SK-N-SH treated with all-trans-retinoic acid at 6 μM for 48 hours (cell line): ENCODE measurements around the gene USP7.

Experiments used
- ATAC-seq: fragments of 200-7000 bp; cut with Tn5 transposase; 3 replicates; pipeline ENCODE4 v1.9.1; 2020; ENCODE audit warnings: mild to moderate bottlenecking, moderate library complexity
- ARNTL ChIP-seq: fragments of 450-650 bp; formaldehyde crosslinking; IDR thresholded peaks from 2 replicates; pipeline ENCODE4 v1.5.0; 2020; ENCODE audit warnings: low read depth, mild to moderate bottlenecking, moderate library complexity, borderline replicate concordance
- BACH2 ChIP-seq: fragments of 250-450 bp; sonication (Bioruptor Pico); IDR thresholded peaks from 2 replicates; pipeline ENCODE4 v1.9.0; 2021; ENCODE audit warnings: mild to moderate bottlenecking, borderline replicate concordance
- CSDC2 ChIP-seq: fragments of 250-450 bp; sonication (Bioruptor Pico); IDR thresholded peaks from 2 replicates; pipeline ENCODE4 v1.5.0; 2020; ENCODE audit warnings: mild to moderate bottlenecking, moderate library complexity
- ESRRG ChIP-seq: fragments of 250-450 bp; sonication (Bioruptor Pico); IDR thresholded peaks from 2 replicates; pipeline ENCODE4 v1.6.1; 2021; ENCODE audit warnings: mild to moderate bottlenecking
- GLIS3 ChIP-seq: fragments of 250-450 bp; sonication (Bioruptor Pico); IDR thresholded peaks from 2 replicates; pipeline ENCODE4 v1.5.0; 2020; ENCODE audit warnings: mild to moderate bottlenecking, moderate library complexity
- ISL1 ChIP-seq: fragments of 250-450 bp; sonication (Bioruptor Pico); IDR thresholded peaks from 2 replicates; pipeline ENCODE4 v2.1.2; 2022; ENCODE audit warnings: mild to moderate bottlenecking, moderate library complexity
- PPARA ChIP-seq: fragments of 250-450 bp; sonication (Bioruptor Pico); IDR thresholded peaks from 2 replicates; pipeline ENCODE4 v1.5.0; 2020; ENCODE audit warnings: mild to moderate bottlenecking, borderline replicate concordance
- RARB ChIP-seq: fragments of 250-450 bp; sonication (Bioruptor Pico); IDR thresholded peaks from 2 replicates; pipeline ENCODE4 v1.8.0; 2021; ENCODE audit warnings: mild to moderate bottlenecking, moderate library complexity
- SNAI2 ChIP-seq: fragments of 250-450 bp; sonication (Bioruptor Pico); IDR thresholded peaks from 2 replicates; pipeline ENCODE4 v1.5.0; 2020; ENCODE audit warnings: mild to moderate bottlenecking, moderate library complexity
- TCF4 ChIP-seq: fragments of 250-450 bp; sonication (Bioruptor Pico); IDR thresholded peaks from 2 replicates; pipeline ENCODE4 v1.8.0; 2021; ENCODE audit warnings: mild to moderate bottlenecking, moderate library complexity, borderline replicate concordance
- TOX ChIP-seq: fragments of 250-450 bp; sonication (Bioruptor Pico); IDR thresholded peaks from 2 replicates; pipeline ENCODE4 v1.8.0; 2021; ENCODE audit warnings: mild to moderate bottlenecking, moderate library complexity, borderline replicate concordance
- ZC3H10 ChIP-seq: fragments of 250-450 bp; sonication (Bioruptor Pico); IDR thresholded peaks from 2 replicates; pipeline ENCODE4 v1.5.1; 2021; ENCODE audit warnings: mild to moderate bottlenecking, moderate library complexity
- ZFP3 ChIP-seq: fragments of 250-450 bp; sonication (Bioruptor Pico); IDR thresholded peaks from 2 replicates; pipeline ENCODE4 v1.5.0; 2020; ENCODE audit warnings: mild to moderate bottlenecking, moderate library complexity
- ZFP30 ChIP-seq: fragments of 450-650 bp; formaldehyde crosslinking; IDR thresholded peaks from 2 replicates; pipeline ENCODE4 v1.5.0; 2022; ENCODE audit warnings: mild to moderate bottlenecking, moderate library complexity
- ZNF565 ChIP-seq: fragments of 450-650 bp; formaldehyde crosslinking; conservative IDR thresholded peaks from 2 replicates; pipeline ENCODE4 v1.5.0; 2020; ENCODE audit warnings: low read depth, mild to moderate bottlenecking, moderate library complexity
- TF ChIP-seq, protein P1 (sequence below): fragments of 250-450 bp; sonication (Bioruptor Pico); IDR thresholded peaks from 2 replicates; pipeline ENCODE4 v1.5.1; 2020; ENCODE audit warnings: low read depth, mild to moderate bottlenecking, moderate library complexity
- TF ChIP-seq, protein P2 (sequence below): fragments of 250-450 bp; sonication (Bioruptor Pico); IDR thresholded peaks from 2 replicates; pipeline ENCODE4 v1.5.0; 2020; ENCODE audit warnings: mild to moderate bottlenecking, moderate library complexity
- TF ChIP-seq, protein P3 (sequence below): fragments of 250-450 bp; sonication (Bioruptor Pico); IDR thresholded peaks from 2 replicates; pipeline ENCODE4 v1.5.1; 2021; ENCODE audit warnings: mild to moderate bottlenecking, moderate library complexity
- TF ChIP-seq, protein P4 (sequence below): fragments of 250-450 bp; sonication (Bioruptor Pico); IDR thresholded peaks from 2 replicates; pipeline ENCODE4 v1.8.0; 2020; ENCODE audit warnings: mild to moderate bottlenecking, moderate library complexity, borderline replicate concordance
- TF ChIP-seq, protein P5 (sequence below): fragments of 250-450 bp; sonication (Bioruptor Pico); IDR thresholded peaks from 2 replicates; pipeline ENCODE4 v1.8.0; 2021; ENCODE audit warnings: low read depth, mild to moderate bottlenecking, moderate library complexity, borderline replicate concordance

The USP7 gene

GRCh38 chr16:8936421-8936820, 27.3 kb downstream of the USP7 start (continued):
- TF ChIP-seq, protein P1, sequence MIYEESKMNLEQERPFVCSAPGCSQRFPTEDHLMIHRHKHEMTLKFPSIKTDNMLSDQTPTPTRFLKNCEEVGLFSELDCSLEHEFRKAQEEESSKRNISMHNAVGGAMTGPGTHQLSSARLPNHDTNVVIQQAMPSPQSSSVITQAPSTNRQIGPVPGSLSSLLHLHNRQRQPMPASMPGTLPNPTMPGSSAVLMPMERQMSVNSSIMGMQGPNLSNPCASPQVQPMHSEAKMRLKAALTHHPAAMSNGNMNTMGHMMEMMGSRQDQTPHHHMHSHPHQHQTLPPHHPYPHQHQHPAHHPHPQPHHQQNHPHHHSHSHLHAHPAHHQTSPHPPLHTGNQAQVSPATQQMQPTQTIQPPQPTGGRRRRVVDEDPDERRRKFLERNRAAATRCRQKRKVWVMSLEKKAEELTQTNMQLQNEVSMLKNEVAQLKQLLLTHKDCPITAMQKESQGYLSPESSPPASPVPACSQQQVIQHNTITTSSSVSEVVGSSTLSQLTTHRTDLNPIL: no peak

DNA sequence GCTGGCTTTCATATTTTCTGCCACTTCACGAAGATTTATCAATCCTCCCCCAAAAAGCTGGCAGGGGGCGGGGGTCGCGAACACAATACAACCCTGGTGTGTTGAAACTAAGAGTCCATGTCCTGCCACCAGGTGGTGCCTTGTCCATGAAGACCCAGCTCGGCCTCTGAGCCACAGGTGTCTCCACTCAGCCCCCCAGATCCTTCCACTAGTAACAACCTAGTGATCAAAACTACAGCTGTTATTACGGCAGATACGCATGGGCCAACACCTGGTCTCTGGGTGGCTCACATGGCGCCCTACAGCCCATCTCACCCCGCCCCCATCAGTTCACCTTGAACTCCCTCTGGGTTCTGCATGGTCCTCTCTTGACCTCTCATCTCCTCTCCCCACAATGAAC, 27.7 kb downstream of the USP7 start:
- no peak for TF ChIP-seq ZFP3 (CRISPR knock-in tag)
- TF ChIP-seq CSDC2: no peak
- no peak for TF ChIP-seq ZC3H10 (CRISPR knock-in tag)
- TF ChIP-seq GLIS3 (CRISPR knock-in tag): no peak
- TF ChIP-seq, protein P2, sequence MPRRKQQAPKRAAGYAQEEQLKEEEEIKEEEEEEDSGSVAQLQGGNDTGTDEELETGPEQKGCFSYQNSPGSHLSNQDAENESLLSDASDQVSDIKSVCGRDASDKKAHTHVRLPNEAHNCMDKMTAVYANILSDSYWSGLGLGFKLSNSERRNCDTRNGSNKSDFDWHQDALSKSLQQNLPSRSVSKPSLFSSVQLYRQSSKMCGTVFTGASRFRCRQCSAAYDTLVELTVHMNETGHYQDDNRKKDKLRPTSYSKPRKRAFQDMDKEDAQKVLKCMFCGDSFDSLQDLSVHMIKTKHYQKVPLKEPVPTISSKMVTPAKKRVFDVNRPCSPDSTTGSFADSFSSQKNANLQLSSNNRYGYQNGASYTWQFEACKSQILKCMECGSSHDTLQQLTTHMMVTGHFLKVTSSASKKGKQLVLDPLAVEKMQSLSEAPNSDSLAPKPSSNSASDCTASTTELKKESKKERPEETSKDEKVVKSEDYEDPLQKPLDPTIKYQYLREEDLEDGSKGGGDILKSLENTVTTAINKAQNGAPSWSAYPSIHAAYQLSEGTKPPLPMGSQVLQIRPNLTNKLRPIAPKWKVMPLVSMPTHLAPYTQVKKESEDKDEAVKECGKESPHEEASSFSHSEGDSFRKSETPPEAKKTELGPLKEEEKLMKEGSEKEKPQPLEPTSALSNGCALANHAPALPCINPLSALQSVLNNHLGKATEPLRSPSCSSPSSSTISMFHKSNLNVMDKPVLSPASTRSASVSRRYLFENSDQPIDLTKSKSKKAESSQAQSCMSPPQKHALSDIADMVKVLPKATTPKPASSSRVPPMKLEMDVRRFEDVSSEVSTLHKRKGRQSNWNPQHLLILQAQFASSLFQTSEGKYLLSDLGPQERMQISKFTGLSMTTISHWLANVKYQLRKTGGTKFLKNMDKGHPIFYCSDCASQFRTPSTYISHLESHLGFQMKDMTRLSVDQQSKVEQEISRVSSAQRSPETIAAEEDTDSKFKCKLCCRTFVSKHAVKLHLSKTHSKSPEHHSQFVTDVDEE (CRISPR knock-in tag): no peak
- TF ChIP-seq PPARA (CRISPR knock-in tag): no peak
- no peak for TF ChIP-seq TCF4 (CRISPR knock-in tag)
- no peak for TF ChIP-seq ZFP30 (CRISPR knock-in tag)
- TF ChIP-seq RARB: no peak
- TF ChIP-seq, protein P3, sequence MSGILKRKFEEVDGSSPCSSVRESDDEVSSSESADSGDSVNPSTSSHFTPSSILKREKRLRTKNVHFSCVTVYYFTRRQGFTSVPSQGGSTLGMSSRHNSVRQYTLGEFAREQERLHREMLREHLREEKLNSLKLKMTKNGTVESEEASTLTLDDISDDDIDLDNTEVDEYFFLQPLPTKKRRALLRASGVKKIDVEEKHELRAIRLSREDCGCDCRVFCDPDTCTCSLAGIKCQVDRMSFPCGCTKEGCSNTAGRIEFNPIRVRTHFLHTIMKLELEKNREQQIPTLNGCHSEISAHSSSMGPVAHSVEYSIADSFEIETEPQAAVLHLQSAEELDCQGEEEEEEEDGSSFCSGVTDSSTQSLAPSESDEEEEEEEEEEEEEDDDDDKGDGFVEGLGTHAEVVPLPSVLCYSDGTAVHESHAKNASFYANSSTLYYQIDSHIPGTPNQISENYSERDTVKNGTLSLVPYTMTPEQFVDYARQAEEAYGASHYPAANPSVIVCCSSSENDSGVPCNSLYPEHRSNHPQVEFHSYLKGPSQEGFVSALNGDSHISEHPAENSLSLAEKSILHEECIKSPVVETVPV: no peak
- TF ChIP-seq, protein P4, sequence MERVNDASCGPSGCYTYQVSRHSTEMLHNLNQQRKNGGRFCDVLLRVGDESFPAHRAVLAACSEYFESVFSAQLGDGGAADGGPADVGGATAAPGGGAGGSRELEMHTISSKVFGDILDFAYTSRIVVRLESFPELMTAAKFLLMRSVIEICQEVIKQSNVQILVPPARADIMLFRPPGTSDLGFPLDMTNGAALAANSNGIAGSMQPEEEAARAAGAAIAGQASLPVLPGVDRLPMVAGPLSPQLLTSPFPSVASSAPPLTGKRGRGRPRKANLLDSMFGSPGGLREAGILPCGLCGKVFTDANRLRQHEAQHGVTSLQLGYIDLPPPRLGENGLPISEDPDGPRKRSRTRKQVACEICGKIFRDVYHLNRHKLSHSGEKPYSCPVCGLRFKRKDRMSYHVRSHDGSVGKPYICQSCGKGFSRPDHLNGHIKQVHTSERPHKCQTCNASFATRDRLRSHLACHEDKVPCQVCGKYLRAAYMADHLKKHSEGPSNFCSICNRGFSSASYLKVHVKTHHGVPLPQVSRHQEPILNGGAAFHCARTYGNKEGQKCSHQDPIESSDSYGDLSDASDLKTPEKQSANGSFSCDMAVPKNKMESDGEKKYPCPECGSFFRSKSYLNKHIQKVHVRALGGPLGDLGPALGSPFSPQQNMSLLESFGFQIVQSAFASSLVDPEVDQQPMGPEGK (CRISPR knock-in tag): no peak
- no peak for TF ChIP-seq TOX (CRISPR knock-in tag)
- TF ChIP-seq ESRRG (CRISPR knock-in tag): no peak
- TF ChIP-seq, protein P5, sequence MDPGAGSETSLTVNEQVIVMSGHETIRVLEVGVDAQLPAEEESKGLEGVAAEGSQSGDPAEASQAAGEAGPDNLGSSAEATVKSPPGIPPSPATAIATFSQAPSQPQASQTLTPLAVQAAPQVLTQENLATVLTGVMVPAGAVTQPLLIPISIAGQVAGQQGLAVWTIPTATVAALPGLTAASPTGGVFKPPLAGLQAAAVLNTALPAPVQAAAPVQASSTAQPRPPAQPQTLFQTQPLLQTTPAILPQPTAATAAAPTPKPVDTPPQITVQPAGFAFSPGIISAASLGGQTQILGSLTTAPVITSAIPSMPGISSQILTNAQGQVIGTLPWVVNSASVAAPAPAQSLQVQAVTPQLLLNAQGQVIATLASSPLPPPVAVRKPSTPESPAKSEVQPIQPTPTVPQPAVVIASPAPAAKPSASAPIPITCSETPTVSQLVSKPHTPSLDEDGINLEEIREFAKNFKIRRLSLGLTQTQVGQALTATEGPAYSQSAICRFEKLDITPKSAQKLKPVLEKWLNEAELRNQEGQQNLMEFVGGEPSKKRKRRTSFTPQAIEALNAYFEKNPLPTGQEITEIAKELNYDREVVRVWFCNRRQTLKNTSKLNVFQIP (CRISPR knock-in tag): no peak
- no peak for TF ChIP-seq SNAI2 (CRISPR knock-in tag)
- TF ChIP-seq, protein P1: no peak
- no peak for TF ChIP-seq ARNTL
- no peak for TF ChIP-seq ZNF565
- TF ChIP-seq BACH2 (CRISPR knock-in tag): no peak
- TF ChIP-seq ISL1 (CRISPR knock-in tag): no peak
- ATAC-seq: peak; percentile 58

DNA sequence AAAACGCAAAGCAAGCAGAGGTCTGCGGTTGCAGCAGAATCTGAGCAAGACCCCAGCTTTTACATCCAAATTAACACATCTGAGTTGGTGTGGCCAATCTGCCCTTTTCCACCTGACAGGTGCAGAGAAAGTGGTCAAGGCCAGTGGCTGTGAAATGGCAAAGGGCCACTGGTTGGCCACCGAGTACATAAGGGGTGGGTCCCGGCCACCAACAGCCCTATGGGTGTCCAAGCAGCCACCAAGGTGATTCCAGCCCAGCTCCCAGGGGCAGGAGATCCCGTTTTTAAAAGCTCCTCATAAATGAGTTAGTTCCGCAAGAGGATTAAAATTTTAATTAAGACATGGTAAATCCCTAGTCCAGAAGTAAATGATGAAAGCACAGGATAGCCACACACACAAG, 29.1 kb downstream of the USP7 start:
- TF ChIP-seq, protein P5 (CRISPR knock-in tag): no peak
- TF ChIP-seq, protein P1: no peak
- TF ChIP-seq, all 23 proteins: peak for 0
- no peak for ATAC-seq
